NCI-H345 treated with DMSO at 0.1 percent for 48 hours (cell line): ENCODE measurements around the gene CKB.
"Not testable (repeated sequence)": the region's sequence is repeated elsewhere in the genome, so short reads cannot be mapped to it uniquely, and the experiment has no call there.

Experiments used
- DNase-seq: peaks from one replicate; lab custom pipeline; 2025; ENCODE audit not compliant: unreplicated experiment; lab: John Stamatoyannopoulos, UW

Gene CKB

GRCh38 chr14:103514596-103515421 is 7.8 kb downstream of the CKB start:
- no peak for DNase-seq

DNA sequence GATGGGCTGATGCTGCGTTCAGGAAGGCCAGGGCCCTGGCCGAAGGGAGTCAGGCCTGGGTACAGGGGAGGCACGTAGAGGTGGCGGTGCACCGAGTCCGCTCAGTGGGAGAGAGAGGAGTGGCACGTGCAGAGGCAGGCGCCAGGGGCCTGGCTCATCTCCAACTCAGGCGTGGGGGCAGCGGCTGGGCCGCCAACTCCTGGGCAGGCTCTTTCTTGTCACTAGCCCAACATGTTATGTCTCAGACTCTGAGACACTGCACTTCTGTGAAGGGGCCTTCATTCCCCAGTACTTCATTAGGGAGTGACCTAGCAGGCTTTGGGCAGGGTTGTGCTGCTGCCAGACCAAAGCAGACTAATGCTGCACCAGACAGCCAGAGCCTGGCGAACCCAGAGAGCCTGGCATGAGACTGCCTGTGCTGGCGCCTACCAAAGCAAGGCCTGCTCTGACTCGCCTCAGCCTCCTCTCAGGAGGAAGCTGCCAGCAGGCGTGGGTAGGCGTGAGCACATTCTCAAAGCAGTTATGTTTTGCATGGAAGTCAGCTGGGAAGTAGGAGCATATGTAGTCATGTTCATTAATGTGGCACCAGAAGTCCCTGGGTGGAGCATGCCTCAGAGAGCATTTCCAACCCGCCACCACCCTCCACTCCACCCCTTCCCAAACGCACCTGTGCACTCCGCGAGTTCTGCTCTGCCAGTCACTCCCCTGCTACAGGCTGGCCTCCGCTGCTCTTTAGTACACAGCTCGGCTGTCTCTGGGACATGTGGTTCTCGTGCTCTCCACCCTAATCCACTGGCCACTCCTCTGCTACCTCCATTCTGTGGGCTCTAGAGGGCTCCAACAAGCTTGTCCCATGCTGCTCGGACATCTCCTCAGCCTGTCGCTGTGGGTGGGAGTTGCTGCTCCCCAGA is 9.7 kb downstream of the CKB start:
- DNase-seq, result peak; percentile 48

DNA sequence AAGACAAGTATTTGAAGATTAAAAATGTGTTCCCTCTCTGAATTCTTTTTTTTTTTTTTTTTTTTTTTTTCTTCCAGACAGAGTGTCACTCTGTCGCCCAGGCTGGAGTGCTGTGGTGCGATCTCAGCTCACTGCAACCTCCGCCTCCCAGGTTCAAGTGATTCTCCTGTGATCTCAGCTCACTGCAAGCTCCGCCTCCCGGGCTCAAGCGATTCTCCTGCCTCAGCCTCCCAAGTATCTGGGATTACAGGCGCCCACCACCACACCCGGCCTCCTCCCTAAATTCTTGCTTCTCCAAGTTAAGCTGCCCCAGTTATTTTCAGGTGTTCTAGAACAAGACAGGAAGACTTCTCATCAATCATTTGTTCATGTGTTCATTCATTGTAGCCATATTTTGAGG is 10.4 kb downstream of the CKB start:
- DNase-seq, result not testable (repeated sequence)

- DNase-seq, result no peak
Measured at GRCh38 chr14:103510724-103511693, 11.6 kb downstream of the CKB start.

- no peak for DNase-seq
Measured at GRCh38 chr14:103509864-103510723, 12.5 kb downstream of the CKB start.

DNA sequence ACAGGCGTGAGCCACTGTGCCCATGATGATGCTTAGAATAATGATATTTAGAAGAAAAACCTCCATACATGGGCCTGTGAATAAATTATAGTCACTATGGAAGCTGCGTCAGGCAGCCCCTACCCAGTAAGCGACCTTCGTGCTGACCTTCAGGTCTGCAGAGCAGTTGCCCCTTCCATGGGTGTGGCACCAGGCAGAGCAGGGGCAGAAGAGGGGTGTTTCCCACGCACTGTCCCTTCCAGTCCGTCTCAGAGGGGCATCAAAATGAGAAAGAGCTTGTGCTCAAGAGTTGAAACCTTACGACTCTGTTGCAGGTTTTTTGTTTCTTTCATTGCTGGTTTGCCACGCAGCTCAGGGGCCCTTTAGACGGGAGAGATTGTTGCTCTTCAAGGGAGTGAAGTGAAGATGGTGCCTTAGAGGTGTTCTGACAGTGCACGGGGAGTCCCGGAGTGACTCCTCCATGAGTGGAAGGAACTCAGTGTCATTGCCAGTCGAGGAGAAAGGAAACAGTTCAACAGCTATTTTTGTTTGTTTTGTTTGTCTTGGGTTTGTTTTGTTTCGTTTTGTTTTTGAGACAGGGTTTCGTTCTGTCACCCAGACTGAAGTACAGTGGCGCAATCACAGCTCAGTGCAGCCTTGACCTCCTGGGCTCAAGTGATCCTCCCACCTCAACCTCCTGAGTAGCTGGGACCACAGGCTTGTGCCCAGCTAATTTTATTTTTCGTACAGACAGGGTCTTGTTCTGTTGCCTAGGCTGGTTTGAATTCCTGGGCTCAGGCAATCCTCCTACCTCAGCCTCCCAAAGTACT is 13.9 kb downstream of the CKB start:
- DNase-seq, result no peak

GRCh38 chr14:103507751-103508150 is 14.9 kb downstream of the CKB start:
- no peak for DNase-seq

DNA sequence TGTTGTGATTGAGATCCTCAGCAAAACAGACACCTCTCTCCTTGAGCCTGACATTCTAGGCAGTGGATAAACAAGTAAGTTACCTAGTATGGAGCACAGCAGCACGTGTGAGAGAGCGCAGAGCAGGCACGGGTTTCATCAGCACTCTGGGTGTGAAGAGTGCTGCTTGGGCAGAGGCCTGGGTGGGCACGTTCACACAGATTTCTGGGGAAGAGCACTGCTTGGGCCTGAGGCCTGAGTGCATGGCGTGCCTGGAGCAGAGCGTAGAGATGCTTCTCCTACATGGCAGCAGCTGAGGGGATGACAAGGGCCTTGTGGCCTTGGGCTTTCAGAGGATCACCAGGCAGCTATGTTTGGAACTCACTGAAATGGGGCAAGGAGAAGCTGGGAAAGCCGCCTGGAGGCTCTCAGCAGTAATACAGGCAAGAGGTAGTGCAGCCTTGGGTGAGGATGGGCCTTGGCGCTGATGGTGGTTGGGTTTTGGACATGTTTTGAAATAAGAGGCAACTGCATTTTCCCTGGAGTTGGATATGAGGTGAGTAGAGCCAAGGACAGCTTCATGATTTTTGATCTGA is 17.6 kb downstream of the CKB start:
- no peak for DNase-seq

GRCh38 chr14:103503296-103503695 is 19.3 kb downstream of the CKB start:
- no peak for DNase-seq

DNA sequence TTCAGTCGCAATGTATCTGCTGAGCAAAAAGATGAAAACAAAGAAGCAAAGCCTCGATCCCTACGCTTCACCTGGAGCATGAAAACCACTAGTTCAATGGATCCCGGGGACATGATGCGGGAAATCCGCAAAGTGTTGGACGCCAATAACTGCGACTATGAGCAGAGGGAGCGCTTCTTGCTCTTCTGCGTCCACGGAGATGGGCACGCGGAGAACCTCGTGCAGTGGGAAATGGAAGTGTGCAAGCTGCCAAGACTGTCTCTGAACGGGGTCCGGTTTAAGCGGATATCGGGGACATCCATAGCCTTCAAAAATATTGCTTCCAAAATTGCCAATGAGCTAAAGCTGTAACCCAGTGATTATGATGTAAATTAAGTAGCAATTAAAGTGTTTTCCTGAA is 19.8 kb downstream of the CKB start:
- no peak for DNase-seq

- DNase-seq, result no peak
Measured at GRCh38 chr14:103501921-103502669, 20.5 kb downstream of the CKB start.

GRCh38 chr14:103501041-103501870 is 21.4 kb downstream of the CKB start:
- DNase-seq, result no peak

GRCh38 chr14:103500148-103500990 is 22.3 kb downstream of the CKB start:
- DNase-seq, result peak; percentile 71

DNA sequence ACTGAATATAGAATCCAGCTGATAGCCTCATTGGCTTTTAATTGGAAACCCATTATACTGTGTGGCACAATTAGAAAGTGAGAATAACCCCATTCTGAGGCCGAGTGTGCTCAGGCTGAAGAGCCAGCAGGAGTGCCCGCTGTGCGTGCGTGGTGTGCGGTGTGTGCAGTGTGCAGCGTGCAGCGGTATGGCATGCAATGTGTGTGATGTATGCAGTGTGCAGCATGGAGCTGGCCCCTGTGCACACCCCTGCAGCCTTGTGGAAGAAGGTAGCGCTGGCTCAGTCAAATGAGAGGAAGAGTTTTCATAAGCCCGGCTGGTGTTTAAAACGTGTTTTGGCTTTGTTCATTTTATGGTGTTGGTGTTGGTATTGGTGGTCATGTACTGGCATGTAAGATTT is 22.9 kb downstream of the CKB start:
- DNase-seq, result no peak

- no peak for DNase-seq
Measured at GRCh38 chr14:103496776-103497175, 25.9 kb downstream of the CKB start.

GRCh38 chr14:103495854-103496253 is 26.8 kb downstream of the CKB start:
- DNase-seq, result no peak
